Measurements from ENCODE around the gene ZWILCH.
"Not testable (repeated sequence)": the region's sequence is repeated elsewhere in the genome, so short reads cannot be mapped to it uniquely, and the experiment has no call there.

The ZWILCH gene

GRCh38 chr15:66587020-66587419 is 81.9 kb downstream of the ZWILCH start:
- no peak for DNase-seq

- no peak for DNase-seq
Observed at GRCh38 chr15:66587749-66588148, 82.6 kb downstream of the ZWILCH start.

GRCh38 chr15:66588537-66588936 is 83.4 kb downstream of the ZWILCH start:
- no peak for DNase-seq

- no peak for DNase-seq
Observed at GRCh38 chr15:66588971-66589370, 83.8 kb downstream of the ZWILCH start.

GRCh38 chr15:66589429-66589828 is 84.3 kb downstream of the ZWILCH start:
- not testable (repeated sequence) for DNase-seq

- no peak for DNase-seq
Observed at GRCh38 chr15:66590435-66590834, 85.3 kb downstream of the ZWILCH start.

- no peak for DNase-seq
Observed at GRCh38 chr15:66591322-66591862, 86.3 kb downstream of the ZWILCH start.

- no peak for DNase-seq
Observed at GRCh38 chr15:66592505-66593218, 87.5 kb downstream of the ZWILCH start.

- DNase-seq, result no peak
Observed at GRCh38 chr15:66593219-66593780, 88.2 kb downstream of the ZWILCH start.

GRCh38 chr15:66594344-66594743 is 89.2 kb downstream of the ZWILCH start:
- no peak for DNase-seq

GRCh38 chr15:66594836-66595235 is 89.7 kb downstream of the ZWILCH start:
- no peak for DNase-seq

- DNase-seq, result no peak
Observed at GRCh38 chr15:66595332-66595731, 90.2 kb downstream of the ZWILCH start.

GRCh38 chr15:66595931-66596545 is 90.9 kb downstream of the ZWILCH start:
- no peak for DNase-seq

GRCh38 chr15:66598095-66598815 is 93.1 kb downstream of the ZWILCH start:
- DNase-seq, result no peak
